A549 (cell line): ENCODE data around the gene KCNE5.
"Not testable (repeated sequence)": the region's sequence is repeated elsewhere in the genome, so short reads cannot be mapped to it uniquely, and the experiment has no call there.

Experiments used
- CTCF ChIP-seq: fragments of >200 bp; sonication (Bioruptor Twin); formaldehyde crosslinking; IDR thresholded peaks from 3 replicates; pipeline ENCODE4 v1.5.1; 2016
- REST ChIP-seq: fragments of 200-600 bp; sonication (generic); IDR thresholded peaks from 2 replicates; pipeline ENCODE4 v1.6.1; 2016; ENCODE audit warnings: antibody characterized with exemption, mild to moderate bottlenecking, moderate library complexity

- not testable (repeated sequence) for TF ChIP-seq CTCF, REST
These were observed 46.2 kb upstream of the KCNE5 start for GRCh38 chrX:109671170-109671569.
